ENCODE results near the gene SEC31A. TPM values are rescaled to one million over a fixed set of nuclear protein-coding genes. Genes with fewer than 3 reads are reported as not detected.

The SEC31A gene
- total RNA-seq, 1 experiment from 2014 or later = 128 TPM

GRCh38 chr4:82770607-82771006, 120.3 kb downstream of the SEC31A start:
- Mint-ChIP-seq H3K27ac (no peak overlapping the region), H3K4me3 (no peak overlapping the region), H3K4me1 (peaks cover 3 to 4% of the 10 kb centered on the region in 2 experiments; a peak in 3 of 4 replicates), H3K27me3 (ENCODE audit: low read depth) (peaks cover 62% of the 10 kb centered on the region), H3K36me3 (ENCODE audit: insufficient read depth in 1 of 3, low read depth in 3 of 3) (peaks cover 0 to 8% (median 1%) of the 10 kb centered on the region in 3 experiments; a peak in 3 of 7 replicates), H3K9me3 (peaks cover 13% of the 10 kb centered on the region in 2 experiments)
- Histone ChIP-seq H3K9me3 (ENCODE audit: control insufficient read depth, low read depth, low read length) (no peaks in the 10 kb centered on the region), H3K27me3 (ENCODE audit: insufficient read depth, low read length) (no peaks in the 10 kb centered on the region; the same call in 1 of the 2 replicates), H2BK5ac (ENCODE audit: insufficient read length, low read length) (no peak overlapping the region), H3K9ac (ENCODE audit: extremely low read depth, insufficient read length, low read length) (no peak overlapping the region), H4K5ac (ENCODE audit: insufficient read length, low read depth, low read length) (no peak overlapping the region), H2AFZ (ENCODE audit: low read length) (no peak overlapping the region), H2BK12ac (ENCODE audit: insufficient read length, low read depth, low read length) (no peak overlapping the region), H3K18ac (ENCODE audit: insufficient read length, low read depth, low read length) (no peak overlapping the region), H3K27ac (ENCODE audit: insufficient read length, low read depth, low read length) (no peak overlapping the region), H3K79me2 (ENCODE audit: insufficient read depth, low read length) (no peaks in the 10 kb centered on the region), H4K20me1 (ENCODE audit: control insufficient read depth, insufficient read depth, insufficient read length) (no peaks in the 10 kb centered on the region), H4K8ac (replicated peaks; ENCODE audit: insufficient read length, low read depth, low read length) (no peak overlapping the region), H3K14ac (ENCODE audit: insufficient read depth, low read length) (no peak overlapping the region), H3K79me1 (ENCODE audit: insufficient read depth, low read depth, low read length, poor library complexity, severe bottlenecking) (no peaks in the 10 kb centered on the region), H3K4me1 (ENCODE audit: insufficient read depth, low read length) (no peaks in the 10 kb centered on the region), H2AK5ac (ENCODE audit: insufficient read length, low read length) (no peak overlapping the region), H3K23ac (ENCODE audit: insufficient read length, low read depth, low read length) (no peak overlapping the region), H3K4me2 (ENCODE audit: insufficient read depth, insufficient read length, low read length) (no peak overlapping the region), H2BK120ac (ENCODE audit: low read depth, low read length, poor library complexity, severe bottlenecking) (no peak overlapping the region), H4K91ac (ENCODE audit: insufficient read length, low read depth, low read length) (no peak overlapping the region), H3K56ac (ENCODE audit: insufficient read length, low read depth, low read length) (no peak overlapping the region), H2BK15ac (ENCODE audit: low read depth, low read length) (no peak overlapping the region), H3K23me2 (ENCODE audit: insufficient read length, low read depth, low read length, poor library complexity, severe bottlenecking) (no peaks in the 10 kb centered on the region), H2BK20ac (ENCODE audit: low read depth, low read length, poor library complexity, severe bottlenecking) (no peak overlapping the region), H3T11ph (ENCODE audit: low read length) (no peak overlapping the region), H3K4ac (ENCODE audit: low read depth, low read length) (no peak overlapping the region)
- TF ChIP-seq CTCF (conservative IDR thresholded peaks at IDR 0.05) = no peak
- WGBS (ENCODE audit: extremely low coverage, insufficient read length, low lambda C conversion rate) = no CpG with 5 or more reads among the region's 3 CpGs
- no peak for DNase-seq

Other genes with a start within 250 kb of the SEC31A start
- 0.68 and 0.86 TPM in 2 replicates for gene SCD5, start 92.4 kb downstream of the SEC31A start, total RNA-seq (2021)
- gene THAP9, start 9.6 kb upstream of the SEC31A start, total RNA-seq (2021) = 14.6 and 14.8 TPM in 2 replicates
- gene LIN54, start 119.7 kb upstream of the SEC31A start, total RNA-seq (2021) = 16.3 and 16.9 TPM in 2 replicates
- 39.3 and 39.9 TPM in 2 replicates for gene COPS4, start 144.0 kb upstream of the SEC31A start, total RNA-seq (2021)
- gene PLAC8, start 223.6 kb upstream of the SEC31A start, total RNA-seq (2021) = 0.90 and 1.6 TPM in 2 replicates

Measured in H9 (cell line).